Pons (tissue), 1 donor: ENCODE results near the gene HLA-DQA2.
A peak's percentile ranks its signal among the peaks of the same experiment; 100 is the strongest.
"Not testable (repeated sequence)": the region's sequence is repeated elsewhere in the genome, so short reads cannot be mapped to it uniquely, and the experiment has no call there.

ENCODE experiments used
- DNase-seq: peaks from one replicate; pipeline ENCODE4 v3.0.0-alpha.2; 2016; ENCODE audit warnings: low spot score

The HLA-DQA2 gene

DNA sequence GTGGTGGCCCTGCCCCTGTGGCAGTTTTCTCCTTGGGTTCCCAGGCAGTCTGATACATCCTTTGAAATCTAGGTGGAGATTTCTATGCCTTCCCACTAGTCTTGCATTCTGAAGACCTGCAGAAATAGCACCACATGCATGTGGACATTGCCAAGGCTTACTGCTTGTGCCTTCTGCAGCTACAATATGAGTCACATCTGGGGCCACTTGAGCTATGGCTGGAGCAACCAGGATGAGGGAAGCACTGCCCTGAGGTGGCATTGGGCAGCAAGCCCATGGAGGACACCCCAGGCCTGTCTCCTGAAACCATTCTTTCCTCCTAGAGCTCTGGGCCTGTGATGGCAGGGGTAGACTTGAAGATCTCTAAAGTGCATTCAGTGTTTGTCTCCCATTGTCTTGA is 37.8 kb downstream of the HLA-DQA2 start:
- DNase-seq = no peak

DNA sequence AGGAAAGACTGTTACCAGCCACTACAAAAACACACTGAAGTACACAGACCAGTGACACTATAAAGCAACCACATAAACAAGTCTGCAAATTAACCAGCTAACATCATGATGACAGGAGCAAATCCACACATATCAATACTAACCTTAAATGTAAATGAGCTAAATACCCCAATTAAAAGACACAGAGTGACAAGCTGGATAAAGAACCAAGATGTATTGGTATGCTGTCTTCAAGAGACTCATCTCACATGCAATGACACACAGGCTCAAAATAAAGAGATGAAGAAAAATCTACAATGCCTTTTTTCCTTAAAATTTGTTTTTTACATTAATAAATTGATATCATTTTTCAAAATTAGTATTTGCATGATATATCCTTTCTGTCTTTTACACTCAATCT is 41.7 kb downstream of the HLA-DQA2 start:
- not testable (repeated sequence) for DNase-seq

DNA sequence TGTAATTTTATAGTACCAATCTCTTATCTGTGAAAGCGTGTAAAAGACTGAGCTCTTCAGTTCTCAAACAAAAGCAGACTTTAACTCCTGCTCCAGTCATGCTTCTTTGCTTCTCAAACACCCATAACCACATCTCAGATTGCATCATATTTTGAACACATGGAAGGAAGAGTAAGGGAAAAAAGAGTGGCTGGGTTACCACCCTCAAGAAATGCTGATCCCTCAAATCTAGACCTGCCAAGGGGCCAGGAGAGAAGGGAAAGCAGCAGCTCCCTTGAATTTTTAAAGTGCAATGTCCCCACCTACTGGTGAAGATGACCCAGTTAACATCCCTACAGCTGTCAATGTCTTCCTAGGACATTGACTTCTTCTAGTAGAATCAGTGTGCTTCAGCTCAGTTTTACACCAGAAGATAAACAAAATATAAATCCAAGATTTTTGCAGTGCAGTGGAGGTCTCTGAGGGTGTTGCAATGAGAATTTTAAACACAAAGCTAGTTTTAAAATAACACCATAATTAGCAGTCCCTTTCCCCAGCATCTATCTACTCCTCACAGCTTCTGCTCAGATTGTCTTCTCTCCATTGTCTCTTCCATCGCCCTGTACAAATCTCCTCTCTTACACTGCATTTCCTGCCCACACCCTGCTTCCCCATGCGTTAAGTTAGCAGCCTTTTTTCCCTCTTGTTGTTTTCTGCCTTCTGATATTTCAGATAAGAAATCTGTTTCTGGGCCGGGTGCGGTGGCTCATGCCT is 44.8 kb downstream of the HLA-DQA2 start:
- peak; percentile 88 for DNase-seq

DNA sequence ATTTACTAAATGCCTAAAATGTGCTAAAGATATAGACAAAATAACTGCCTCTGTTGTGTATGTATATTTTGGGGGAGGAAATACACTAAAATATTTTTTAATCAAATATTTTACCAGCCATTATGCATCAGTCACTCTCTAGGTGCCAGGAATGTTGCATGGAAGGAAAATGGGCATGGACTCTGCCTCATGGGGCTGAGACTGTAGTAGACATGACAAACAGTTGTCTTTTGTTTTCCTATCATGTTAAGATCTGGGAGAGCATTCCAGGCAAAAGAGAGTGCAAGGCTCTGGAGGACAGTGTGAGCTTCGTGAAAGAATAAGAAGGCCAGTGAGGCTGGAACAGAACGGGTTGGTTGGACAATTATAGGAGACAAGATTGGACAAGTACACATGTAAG is 49.1 kb downstream of the HLA-DQA2 start:
- DNase-seq = no peak

DNA sequence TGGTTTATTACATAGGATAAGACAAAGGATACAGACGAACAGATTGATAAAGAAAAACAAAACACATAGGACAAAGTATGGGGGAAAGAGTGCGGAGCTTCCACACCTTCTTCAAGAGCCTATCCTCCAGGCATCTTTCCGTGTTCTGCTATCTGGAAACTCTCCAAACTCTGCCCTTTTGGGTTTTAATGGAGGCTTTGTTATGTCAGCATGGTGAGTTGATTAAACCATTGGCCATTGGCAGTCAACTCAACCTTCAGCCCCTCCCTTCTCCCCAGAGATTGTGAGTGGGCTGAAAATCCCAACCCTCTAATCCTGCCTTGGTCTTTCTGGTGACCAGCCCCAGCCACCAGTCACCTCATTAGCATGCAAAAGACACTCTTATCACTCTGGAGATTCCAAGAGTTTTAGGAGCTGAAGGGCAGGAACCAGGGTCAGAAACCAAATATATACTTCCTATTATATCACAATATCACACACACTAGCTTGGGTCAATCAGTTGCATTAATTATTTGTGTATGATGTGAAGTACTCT is 51.8 kb downstream of the HLA-DQA2 start:
- no peak for DNase-seq

DNA sequence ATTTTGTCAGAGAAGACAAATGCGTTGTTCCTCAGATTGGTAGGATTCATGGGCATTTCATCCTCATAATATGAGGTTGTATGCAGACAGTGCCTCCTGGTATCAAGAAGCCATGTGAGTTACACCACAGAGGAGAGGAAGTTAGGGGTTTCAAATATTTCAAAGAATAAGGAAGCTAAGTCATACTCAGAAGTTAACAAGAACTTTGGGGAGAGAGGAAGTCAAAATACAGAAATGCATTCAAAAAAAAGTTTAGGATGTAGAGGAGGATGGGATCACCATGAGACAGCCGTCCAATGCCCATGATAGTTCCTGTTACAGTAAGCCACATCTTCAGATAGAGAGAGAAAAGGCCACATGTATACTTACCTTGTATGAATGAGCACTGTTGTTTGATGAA is 53.3 kb downstream of the HLA-DQA2 start:
- peak; percentile 74 for DNase-seq
